ENCODE results near the gene PRKAR1B.

- TF ChIP-seq, protein P1, sequence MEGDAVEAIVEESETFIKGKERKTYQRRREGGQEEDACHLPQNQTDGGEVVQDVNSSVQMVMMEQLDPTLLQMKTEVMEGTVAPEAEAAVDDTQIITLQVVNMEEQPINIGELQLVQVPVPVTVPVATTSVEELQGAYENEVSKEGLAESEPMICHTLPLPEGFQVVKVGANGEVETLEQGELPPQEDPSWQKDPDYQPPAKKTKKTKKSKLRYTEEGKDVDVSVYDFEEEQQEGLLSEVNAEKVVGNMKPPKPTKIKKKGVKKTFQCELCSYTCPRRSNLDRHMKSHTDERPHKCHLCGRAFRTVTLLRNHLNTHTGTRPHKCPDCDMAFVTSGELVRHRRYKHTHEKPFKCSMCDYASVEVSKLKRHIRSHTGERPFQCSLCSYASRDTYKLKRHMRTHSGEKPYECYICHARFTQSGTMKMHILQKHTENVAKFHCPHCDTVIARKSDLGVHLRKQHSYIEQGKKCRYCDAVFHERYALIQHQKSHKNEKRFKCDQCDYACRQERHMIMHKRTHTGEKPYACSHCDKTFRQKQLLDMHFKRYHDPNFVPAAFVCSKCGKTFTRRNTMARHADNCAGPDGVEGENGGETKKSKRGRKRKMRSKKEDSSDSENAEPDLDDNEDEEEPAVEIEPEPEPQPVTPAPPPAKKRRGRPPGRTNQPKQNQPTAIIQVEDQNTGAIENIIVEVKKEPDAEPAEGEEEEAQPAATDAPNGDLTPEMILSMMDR (IDR thresholded peaks at IDR 0.05 in 4 of 5, conservative IDR thresholded peaks at IDR 0.05 in 1 of 5), result no peak
- no peak for TF ChIP-seq POLR2A (IDR thresholded peaks at IDR 0.05)
Measured at GRCh38 chr7:631964-632830, 94.9 kb downstream of the PRKAR1B start.

Data from gastrocnemius medialis (tissue), 4 donors.